Left forelimb (tissue), 1 donor: ENCODE results near the gene EFHC1.
A peak's percentile ranks its signal among the peaks of the same experiment; 100 is the strongest.

Experiments
- DNase-seq: peaks from one replicate; pipeline ENCODE4 v3.0.0-alpha.2; 2018; ENCODE audit warnings: low spot score

The EFHC1 gene

DNA sequence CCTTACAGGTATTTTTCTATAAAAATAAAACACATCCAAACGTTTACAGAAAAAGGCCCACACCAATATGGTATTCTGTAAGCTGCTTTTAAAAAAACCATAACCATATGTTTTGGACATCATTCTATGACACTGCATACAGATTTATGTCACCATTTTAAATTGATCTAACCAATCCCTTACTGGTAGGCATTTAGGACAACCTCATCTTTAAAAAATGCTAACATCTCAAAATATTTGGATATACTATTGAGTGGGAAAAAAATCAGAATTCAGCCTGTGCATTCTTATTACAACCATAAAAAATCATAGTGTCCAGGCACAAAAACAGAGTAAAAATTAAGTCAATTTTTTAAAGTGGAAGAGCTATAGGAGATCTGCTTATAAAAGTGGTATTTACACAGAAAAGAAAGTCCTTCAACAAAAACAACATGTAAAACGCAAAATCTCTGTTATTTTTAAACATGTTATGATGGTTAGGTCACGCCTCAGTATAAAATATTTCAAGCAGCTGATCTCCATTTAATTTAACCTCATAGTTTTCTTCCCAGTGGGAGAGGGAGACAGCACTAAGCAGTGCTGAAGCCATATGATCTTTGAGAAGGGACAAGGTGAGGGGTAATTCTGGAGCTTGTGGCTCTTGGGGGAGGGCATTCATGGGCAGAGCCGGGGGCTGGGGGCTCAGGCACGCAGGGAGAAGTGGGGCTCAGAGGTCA lies 135.5 kb downstream of the EFHC1 start:
- DNase-seq = no peak

DNA sequence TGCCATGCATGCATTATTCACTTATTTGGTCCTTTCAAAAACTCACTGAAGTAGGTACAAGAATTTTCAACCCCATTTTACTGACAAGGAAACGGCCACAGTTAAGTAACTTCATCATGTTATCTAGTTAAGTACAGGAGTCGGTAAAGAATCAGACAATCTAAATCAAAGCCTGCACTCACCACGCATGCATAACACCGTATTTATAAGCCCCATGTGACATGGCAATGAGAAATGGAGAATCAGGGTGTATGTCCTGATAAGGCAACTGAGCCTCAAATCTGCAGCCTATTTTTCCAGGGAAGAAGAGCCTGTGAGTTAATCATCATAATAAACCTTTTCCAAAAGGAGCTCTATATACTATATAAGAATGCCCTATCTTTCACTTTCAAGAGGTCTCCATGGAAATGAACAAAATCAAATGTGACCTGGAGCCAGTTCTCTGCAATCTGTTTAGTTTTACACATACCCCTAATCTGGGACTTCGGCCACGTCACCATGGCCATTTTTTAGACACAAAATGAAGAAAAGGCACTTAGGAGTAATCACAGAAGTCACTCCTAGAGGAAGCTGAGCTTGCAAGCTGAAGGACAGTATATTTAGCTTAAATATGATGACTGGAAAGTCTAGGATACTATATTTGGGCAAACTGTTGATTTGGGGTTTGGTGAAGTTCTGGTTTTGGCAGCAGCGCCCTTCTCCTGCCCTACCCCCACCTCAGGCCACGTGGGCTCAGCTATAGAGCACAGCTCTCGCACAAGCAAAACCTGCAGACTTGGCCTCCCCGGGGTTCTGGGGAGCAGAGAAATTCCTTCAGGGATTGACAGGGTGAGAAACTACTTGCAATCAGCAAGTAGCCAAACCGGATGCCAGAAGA lies 137.5 kb downstream of the EFHC1 start:
- no peak for DNase-seq

DNA sequence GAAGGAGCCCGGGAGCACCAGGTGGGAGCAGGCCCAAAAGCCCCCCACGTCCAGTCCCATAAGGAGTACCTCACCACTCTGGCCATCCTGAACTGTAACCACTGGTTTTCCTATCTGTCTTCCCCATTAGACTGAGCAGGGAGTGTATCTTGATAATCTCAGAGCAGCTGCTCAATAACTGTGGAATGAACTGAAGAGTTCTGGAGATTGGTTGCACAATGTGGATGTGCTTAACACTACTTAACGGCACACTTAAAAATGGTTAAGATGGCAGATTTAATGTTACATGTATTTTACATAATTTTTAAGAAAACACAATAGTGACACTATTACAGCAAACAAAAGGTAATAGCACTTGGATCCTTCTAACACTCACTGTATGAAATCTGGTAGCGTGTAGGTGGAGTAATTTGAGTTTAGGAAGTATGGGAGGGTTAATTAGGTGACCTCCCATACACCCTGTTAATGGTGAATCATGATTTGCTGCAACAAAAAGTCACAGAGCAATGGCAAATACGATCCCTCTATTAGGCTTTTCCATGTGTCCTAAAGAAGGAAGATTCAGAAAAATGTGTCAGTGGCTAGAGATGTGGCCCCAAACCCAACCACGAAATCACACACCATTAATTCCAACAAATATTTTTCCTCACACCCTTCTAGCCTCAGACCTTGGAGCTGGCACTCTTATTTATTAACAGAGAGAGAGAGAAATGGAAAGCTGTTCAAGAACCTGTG lies 138.3 kb downstream of the EFHC1 start:
- DNase-seq = no peak

GRCh38 chr6:52560462-52560861 lies 140.3 kb downstream of the EFHC1 start:
- no peak for DNase-seq

DNA sequence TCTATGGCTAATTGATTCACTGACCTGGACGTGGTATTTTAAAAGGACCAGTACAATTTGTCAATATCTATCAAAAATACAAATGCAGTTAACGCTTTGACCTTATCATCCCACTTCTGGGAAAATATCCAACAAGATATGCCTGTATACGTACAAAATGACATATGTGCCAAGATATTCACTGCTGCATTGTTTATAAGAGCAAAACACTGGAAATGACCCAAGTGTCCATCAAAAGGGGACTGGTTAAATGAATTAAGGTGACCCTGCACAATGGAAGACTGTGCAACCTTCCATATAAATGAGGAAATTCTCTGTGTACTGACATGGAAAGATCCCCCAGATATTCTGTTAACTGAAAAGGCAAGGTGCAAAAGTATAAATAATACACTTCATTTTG lies 142.8 kb downstream of the EFHC1 start:
- no peak for DNase-seq

DNA sequence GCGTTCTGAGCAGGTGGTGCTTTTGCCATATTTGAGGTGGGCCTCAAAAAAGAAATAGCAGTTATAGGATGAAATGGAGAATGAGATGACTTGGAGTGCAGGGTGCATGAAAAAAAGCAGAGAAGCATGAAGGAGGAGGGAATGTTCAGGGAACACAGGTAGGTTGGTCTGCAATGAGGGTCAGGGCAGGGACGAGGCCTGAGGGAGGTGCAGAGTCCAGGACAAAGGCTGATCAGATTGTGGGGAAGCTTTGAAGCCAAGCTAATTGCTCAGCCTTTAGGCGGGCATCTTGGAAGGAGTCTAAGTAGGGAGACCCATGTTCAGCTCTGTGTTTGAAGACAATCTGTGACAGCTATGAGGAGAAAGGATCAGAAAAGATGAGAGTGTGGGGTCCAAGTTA lies 144.7 kb downstream of the EFHC1 start:
- DNase-seq = no peak

- no peak for DNase-seq
Measured at GRCh38 chr6:52566201-52566600, 146.1 kb downstream of the EFHC1 start.

DNA sequence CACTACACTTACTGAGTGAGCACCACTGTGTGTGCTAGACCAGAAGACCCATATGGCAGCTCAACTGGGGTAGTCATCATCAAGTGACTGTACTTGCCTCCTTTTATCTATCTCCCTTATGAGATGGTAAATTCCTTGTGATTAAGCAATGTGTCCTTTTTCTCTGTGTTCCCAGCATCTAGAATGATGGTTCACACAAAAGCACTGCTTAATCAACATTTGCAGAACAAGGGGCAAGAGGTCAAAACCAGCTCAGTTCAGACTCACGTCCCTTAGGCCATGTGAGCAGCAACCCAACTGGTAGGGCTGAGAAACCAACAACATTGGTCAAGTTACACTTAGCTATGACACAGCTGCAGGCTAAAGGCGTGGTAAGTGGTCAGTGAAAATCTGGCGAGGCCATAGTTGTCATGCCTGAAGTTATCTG lies 146.7 kb downstream of the EFHC1 start:
- no peak for DNase-seq

DNA sequence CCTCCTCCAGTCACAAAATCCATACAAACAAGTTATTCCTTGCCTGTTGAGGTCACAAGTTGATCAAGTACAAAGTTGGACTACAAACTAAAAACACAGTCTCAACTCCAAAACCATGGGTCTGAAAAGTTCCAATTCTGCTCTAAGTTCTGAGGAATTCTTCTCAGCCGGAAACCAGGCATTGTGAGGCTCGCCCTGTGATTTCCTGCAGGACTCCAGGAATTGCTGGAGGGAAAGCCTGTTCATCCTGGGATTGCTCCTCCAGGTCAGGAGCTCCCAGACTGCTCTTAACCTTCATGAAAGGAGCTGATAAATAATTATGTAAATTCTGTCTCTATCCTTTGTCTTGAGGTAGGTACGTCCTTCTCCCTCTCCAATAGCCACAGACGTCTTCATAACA lies 148.2 kb downstream of the EFHC1 start:
- no peak for DNase-seq

GRCh38 chr6:52570291-52570700 lies 150.2 kb downstream of the EFHC1 start:
- peak; percentile 74 for DNase-seq

- DNase-seq = no peak
Measured at GRCh38 chr6:52571099-52571755, 151.1 kb downstream of the EFHC1 start.

- DNase-seq = no peak
Measured at GRCh38 chr6:52572536-52572935, 152.4 kb downstream of the EFHC1 start.

GRCh38 chr6:52573295-52573694 lies 153.2 kb downstream of the EFHC1 start:
- DNase-seq = no peak
